IMR-90 (cell line): Measurements from ENCODE around the gene RPP40. TPM values are rescaled to one million over a fixed set of nuclear protein-coding genes. Genes with fewer than 3 reads are reported as not detected.

ENCODE experiments used
- ATAC-seq: fragments of 200-7000 bp; cut with Tn5 transposase; 2 replicates; pipeline ENCODE4 v1.9.1; 2020; ENCODE audit warnings: low read depth, mild to moderate bottlenecking, moderate library complexity
- BruUV-seq: library from RNA; stranded (reverse); fragments of 400-500 nt; replicated peaks from 2 replicates; lab custom pipeline; 2021; lab: Mats Ljungman, UMichigan
- CTCF ChIA-PET: fragments of 300-600 bp; formaldehyde crosslinking; extraction: SDS; loops from one replicate; lab custom pipeline; 2021; ENCODE audit warnings: antibody characterized with exemption; lab: Yijun Ruan, JAX
- POLR2A ChIA-PET: fragments of 300-600 bp; sonication (Branson Sonifier 250); formaldehyde crosslinking; loops from one replicate; lab custom pipeline; 2022; ENCODE audit warnings: antibody characterized with exemption; ENCODE audit not compliant: unreplicated experiment; lab: Charles Lee
- DNase-seq: peaks from one replicate; pipeline ENCODE4 v3.0.0; 2013
- H2AFZ ChIP-seq: replicated peaks from 2 replicates; pipeline ENCODE3; 2013; ENCODE audit warnings: low read length, mild to moderate bottlenecking; ENCODE audit not compliant: poor library complexity
- H2AK5ac ChIP-seq: 2 replicates; pipeline ENCODE4 v1.6.1; 2013; ENCODE audit warnings: low read depth, low read length, inconsistent platforms
- H2AK9ac ChIP-seq: replicated peaks from 2 replicates; pipeline ENCODE3; 2013; ENCODE audit warnings: mild to moderate bottlenecking, low read depth, low read length, moderate library complexity; ENCODE audit not compliant: poor library complexity
- H2BK120ac ChIP-seq: 2 replicates; pipeline ENCODE4 v1.6.1; 2013; ENCODE audit warnings: low read depth, low read length, inconsistent platforms
- H2BK15ac ChIP-seq: 3 replicates; pipeline ENCODE4 v1.6.1; 2013; ENCODE audit warnings: low read depth, low read length, inconsistent platforms
- H2BK20ac ChIP-seq: 2 replicates; pipeline ENCODE4 v1.6.1; 2013; ENCODE audit warnings: low read depth, mild to moderate bottlenecking, inconsistent platforms, low read length, moderate library complexity
- H2BK5ac ChIP-seq: 2 replicates; pipeline ENCODE4 v1.6.1; 2013; ENCODE audit warnings: mild to moderate bottlenecking, low read depth, low read length, inconsistent platforms; ENCODE audit not compliant: poor library complexity, severe bottlenecking
- H3K14ac ChIP-seq: replicated peaks from 2 replicates; pipeline ENCODE4 v1.6.1; 2013; ENCODE audit warnings: low read depth, low read length, inconsistent platforms
- H3K18ac ChIP-seq: 2 replicates; pipeline ENCODE4 v1.6.1; 2013; ENCODE audit warnings: low read depth, low read length, control low read depth
- H3K23ac ChIP-seq: 2 replicates; pipeline ENCODE4 v1.6.1; 2013; ENCODE audit warnings: low read depth, low read length, inconsistent platforms
- H3K27ac ChIP-seq: 2 replicates; pipeline ENCODE4 v1.5.1; 2013; ENCODE audit warnings: mild to moderate bottlenecking, control low read depth, low read length; ENCODE audit not compliant: insufficient read depth
- H3K27me3 ChIP-seq: 2 replicates; pipeline ENCODE4 v1.6.1; 2013; ENCODE audit warnings: low read length; ENCODE audit not compliant: control insufficient read depth, insufficient read depth
- H3K36me3 ChIP-seq: 2 replicates; pipeline ENCODE4 v1.6.1; 2013; ENCODE audit warnings: low read length, mixed read lengths; ENCODE audit not compliant: control insufficient read depth, insufficient read depth
- H3K4ac ChIP-seq: 2 replicates; pipeline ENCODE4 v1.6.1; 2013; ENCODE audit warnings: low read depth, low read length, inconsistent platforms
- H3K4me1 ChIP-seq: 2 replicates; pipeline ENCODE4 v1.6.1; 2013; ENCODE audit warnings: low read length, mixed read lengths; ENCODE audit not compliant: control insufficient read depth, insufficient read depth
- H3K4me2 ChIP-seq: 2 replicates; pipeline ENCODE4 v1.6.1; 2013; ENCODE audit warnings: low read depth, mild to moderate bottlenecking, control low read depth, low read length, moderate library complexity
- H3K4me3 ChIP-seq: 2 replicates; pipeline ENCODE4 v1.5.1; 2013; ENCODE audit warnings: low read depth, mild to moderate bottlenecking, control low read depth, low read length, moderate library complexity; ENCODE audit not compliant: insufficient read depth
- H3K56ac ChIP-seq: 2 replicates; pipeline ENCODE4 v1.6.1; 2013; ENCODE audit warnings: low read length, inconsistent platforms; ENCODE audit not compliant: insufficient read depth; ENCODE audit errors: extremely low read depth
- H3K79me1 ChIP-seq, 2 experiments: 2 replicates each; pipeline ENCODE4 v1.6.1; 2013; ENCODE audit warnings: low read length in 2 of 2, inconsistent platforms in 1 of 2, low read depth in 1 of 2
- H3K9ac ChIP-seq: 2 replicates; pipeline ENCODE4 v1.6.1; 2013; ENCODE audit warnings: low read depth, low read length, control low read depth
- H3K9me1 ChIP-seq: 2 replicates; pipeline ENCODE4 v1.6.1; 2013; ENCODE audit warnings: low read length, inconsistent platforms; ENCODE audit not compliant: insufficient read depth
- H3K9me3 ChIP-seq: 2 replicates; pipeline ENCODE4 v1.6.1; 2013; ENCODE audit warnings: low read length; ENCODE audit not compliant: control insufficient read depth, insufficient read depth
- H4K20me1 ChIP-seq: 2 replicates; pipeline ENCODE4 v1.6.1; 2013; ENCODE audit warnings: low read length, inconsistent platforms; ENCODE audit not compliant: insufficient read depth
- H4K5ac ChIP-seq: 2 replicates; pipeline ENCODE4 v1.6.1; 2013; ENCODE audit warnings: mild to moderate bottlenecking, low read depth, low read length, control low read depth
- H4K8ac ChIP-seq, 2 experiments: 2 replicates each; pipeline ENCODE4 v1.6.1; 2013; ENCODE audit warnings: low read depth in 2 of 2, low read length in 2 of 2, control low read depth in 1 of 2, inconsistent platforms in 1 of 2
- H4K91ac ChIP-seq: 2 replicates; pipeline ENCODE4 v1.6.1; 2013; ENCODE audit warnings: low read depth, low read length, inconsistent platforms; ENCODE audit not compliant: insufficient read depth
- BHLHE40 ChIP-seq: fragments of 150-350 bp; IDR thresholded peaks from 2 replicates; pipeline ENCODE4 v1.6.1; 2016; ENCODE audit warnings: mild to moderate bottlenecking, low read depth, low read length
- CEBPB ChIP-seq: IDR thresholded peaks from 2 replicates; pipeline ENCODE4 v1.6.1; 2012; ENCODE audit warnings: low read depth, low read length, improper control_type of control experiment
- CHD1 ChIP-seq: IDR thresholded peaks from 2 replicates; pipeline ENCODE4 v1.6.1; 2012; ENCODE audit warnings: low read depth, low read length, improper control_type of control experiment
- FOS ChIP-seq: fragments of 150-350 bp; IDR thresholded peaks from 2 replicates; pipeline ENCODE4 v1.6.1; 2016; ENCODE audit warnings: low read depth, low read length
- MAFK ChIP-seq: IDR thresholded peaks from 2 replicates; pipeline ENCODE4 v1.6.1; 2012; ENCODE audit warnings: low read depth, low read length, improper control_type of control experiment
- MAZ ChIP-seq: IDR thresholded peaks from 2 replicates; pipeline ENCODE4 v1.6.1; 2012; ENCODE audit warnings: low read depth, mild to moderate bottlenecking, low read length, improper control_type of control experiment, moderate library complexity, borderline replicate concordance
- MXI1 ChIP-seq: IDR thresholded peaks from 2 replicates; pipeline ENCODE4 v1.6.1; 2012; ENCODE audit warnings: low read depth, mild to moderate bottlenecking, low read length, moderate library complexity, borderline replicate concordance
- NFE2L2 ChIP-seq: fragments of 150-350 bp; IDR thresholded peaks from 2 replicates; pipeline ENCODE4 v1.6.1; 2016; ENCODE audit warnings: low read depth, mild to moderate bottlenecking, low read length
- POLR2A ChIP-seq: IDR thresholded peaks from 2 replicates; pipeline ENCODE4 v1.6.1; 2012; ENCODE audit warnings: mild to moderate bottlenecking, low read depth, low read length
- RAD21 ChIP-seq: IDR thresholded peaks from 2 replicates; pipeline ENCODE4 v1.6.1; 2012; ENCODE audit warnings: low read length, improper control_type of control experiment
- RCOR1 ChIP-seq: IDR thresholded peaks from 2 replicates; pipeline ENCODE4 v1.6.1; 2012; ENCODE audit warnings: mild to moderate bottlenecking, low read length, improper control_type of control experiment; ENCODE audit not compliant: insufficient replicate concordance
- RFX5 ChIP-seq: IDR thresholded peaks from 2 replicates; pipeline ENCODE4 v1.8.0; 2012; ENCODE audit warnings: low read depth, mild to moderate bottlenecking, low read length, moderate library complexity
- WGBS, 2 experiments: methylation state at CpG; one replicate each; pipeline versions ENCODE4 v1.1.5 to v1.1.7; 2013; ENCODE audit warnings: missing lambda C conversion rate in 2 of 2; ENCODE audit not compliant: insufficient read length in 1 of 2; ENCODE audit errors: extremely low coverage in 2 of 2; 5-methylcytosine and 5-hydroxymethylcytosine counted together
- dilution Hi-C: fragments of 300-500 bp; cut with HindIII; formaldehyde crosslinking; loops from one replicate; pipeline ENCODE4 v1.14.3; 2018; ENCODE audit warnings: low sequenced_read_pairs; ENCODE audit not compliant: unreplicated experiment
- in situ Hi-C: fragments of 300-500 bp; cut with MboI; formaldehyde crosslinking; loops from 3 replicates; pipeline ENCODE4 v1.14.3; 2019; ENCODE audit warnings: low sequenced_read_pairs, inconsistent platforms, mixed read lengths
- intact Hi-C: fragments of 100-400 bp; cut with micrococcal nuclease; formaldehyde crosslinking; loops from 2 replicates; pipeline ENCODE4 v1.10.0; 2022
- polyA plus RNA-seq, 3 experiments: library from polyadenylated mRNA; depleted of rRNA; stranded (reverse); fragments of >200 nt; gene quantifications; 2 replicates each; pipeline ENCODE4 v1.2.3, GENCODE V29; 2012; ENCODE audit warnings: low replicate concordance in 1 of 3
- total RNA-seq: library from RNA; depleted of rRNA; stranded (reverse); fragments of >200 nt; gene quantifications from 2 replicates; pipeline ENCODE4 v1.2.3, GENCODE V29; 2012
- TF ChIP-seq, protein P1 (sequence below): fragments of 150-350 bp; IDR thresholded peaks from 2 replicates; pipeline ENCODE4 v1.6.1; 2016; ENCODE audit warnings: low read depth, mild to moderate bottlenecking, low read length, moderate library complexity, borderline replicate concordance
- TF ChIP-seq, protein P2 (sequence below): conservative IDR thresholded peaks from 2 replicates; pipeline ENCODE4 v1.5.1; 2012; ENCODE audit warnings: mild to moderate bottlenecking, low read depth, low read length, improper control_type of control experiment

Gene RPP40
- total and polyA plus RNA-seq, 2 of the 4 experiments (the other 2 are of a cell fraction) = 8.1 to 22.2 TPM

DNA sequence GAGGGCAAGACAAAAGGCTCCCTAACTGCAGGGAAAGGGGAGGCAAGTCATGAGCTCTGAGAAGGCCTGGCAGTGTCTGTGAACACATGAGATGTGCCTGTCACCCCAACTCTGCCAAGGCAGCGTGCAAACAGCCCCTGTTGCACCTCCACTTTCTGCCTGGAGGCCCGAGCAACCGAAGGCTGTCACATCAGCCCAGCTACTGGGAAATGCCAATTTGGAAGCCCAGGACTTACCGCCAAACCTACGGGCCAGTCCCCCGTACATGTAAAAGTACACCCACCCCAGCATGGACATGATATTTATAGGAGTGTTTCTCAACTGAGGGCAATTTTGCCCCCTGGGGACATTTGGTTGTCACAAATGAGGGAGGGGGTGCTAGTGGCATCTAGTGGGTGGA lies 27.3 kb upstream of the RPP40 start:
- intact Hi-C loops = no loop called here
- Histone ChIP-seq H2BK120ac (no peak overlapping the region), H2BK5ac (no peak overlapping the region), H3K4ac (no peak overlapping the region), H3K27ac (no peak overlapping the region), H3K14ac (no peak overlapping the region), H3K23ac (no peak overlapping the region), H3K4me2 (no peak overlapping the region), H3K9me3 (no peaks in the 10 kb centered on the region), H2AK9ac (no peak overlapping the region), H2AK5ac (peak overlapping the region; percentile 20; the same call in 1 of the 2 replicates), H3K27me3 (no peaks in the 10 kb centered on the region), H3K56ac (no peak overlapping the region), H2AFZ (no peak overlapping the region), H2BK20ac (no peak overlapping the region), H3K4me1 (peaks cover 4% of the 10 kb centered on the region; the same call in 1 of the 2 replicates), H3K36me3 (no peaks in the 10 kb centered on the region), H2BK15ac (no peak overlapping the region), H4K20me1 (no peaks in the 10 kb centered on the region), H4K8ac (peak overlapping the region; percentile 5 to 58; a peak in 3 of 4 replicates), H3K18ac (no peak overlapping the region), H3K4me3 (no peak overlapping the region), H4K5ac (no peak overlapping the region), H3K9ac (no peak overlapping the region), H3K79me1 (no peaks in the 10 kb centered on the region), H3K9me1 (no peaks in the 10 kb centered on the region), H4K91ac (peak overlapping the region; percentile 10; the same call in 1 of the 2 replicates)
- in situ Hi-C loops = no loop called here
- ChIA-PET POLR2A (no interaction called here), CTCF (interaction anchor here (0.6 kb wide), 1 partner anchor 714 kb away, joined by 3 read pairs; no protein-coding TSS in a partner anchor)
- 100% methylated on average over 1 of the region's 6 CpGs; no CpG with 5 or more reads in 1 of the 2 experiments for WGBS, 2 experiments
- TF ChIP-seq MAZ = no peak
- no peak for TF ChIP-seq MXI1
- no peak for TF ChIP-seq FOS
- TF ChIP-seq POLR2A = no peak
- no peak for TF ChIP-seq MAFK
- TF ChIP-seq BHLHE40 = no peak
- TF ChIP-seq, protein P1, sequence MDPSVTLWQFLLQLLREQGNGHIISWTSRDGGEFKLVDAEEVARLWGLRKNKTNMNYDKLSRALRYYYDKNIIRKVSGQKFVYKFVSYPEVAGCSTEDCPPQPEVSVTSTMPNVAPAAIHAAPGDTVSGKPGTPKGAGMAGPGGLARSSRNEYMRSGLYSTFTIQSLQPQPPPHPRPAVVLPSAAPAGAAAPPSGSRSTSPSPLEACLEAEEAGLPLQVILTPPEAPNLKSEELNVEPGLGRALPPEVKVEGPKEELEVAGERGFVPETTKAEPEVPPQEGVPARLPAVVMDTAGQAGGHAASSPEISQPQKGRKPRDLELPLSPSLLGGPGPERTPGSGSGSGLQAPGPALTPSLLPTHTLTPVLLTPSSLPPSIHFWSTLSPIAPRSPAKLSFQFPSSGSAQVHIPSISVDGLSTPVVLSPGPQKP = no peak
- TF ChIP-seq, protein P2, sequence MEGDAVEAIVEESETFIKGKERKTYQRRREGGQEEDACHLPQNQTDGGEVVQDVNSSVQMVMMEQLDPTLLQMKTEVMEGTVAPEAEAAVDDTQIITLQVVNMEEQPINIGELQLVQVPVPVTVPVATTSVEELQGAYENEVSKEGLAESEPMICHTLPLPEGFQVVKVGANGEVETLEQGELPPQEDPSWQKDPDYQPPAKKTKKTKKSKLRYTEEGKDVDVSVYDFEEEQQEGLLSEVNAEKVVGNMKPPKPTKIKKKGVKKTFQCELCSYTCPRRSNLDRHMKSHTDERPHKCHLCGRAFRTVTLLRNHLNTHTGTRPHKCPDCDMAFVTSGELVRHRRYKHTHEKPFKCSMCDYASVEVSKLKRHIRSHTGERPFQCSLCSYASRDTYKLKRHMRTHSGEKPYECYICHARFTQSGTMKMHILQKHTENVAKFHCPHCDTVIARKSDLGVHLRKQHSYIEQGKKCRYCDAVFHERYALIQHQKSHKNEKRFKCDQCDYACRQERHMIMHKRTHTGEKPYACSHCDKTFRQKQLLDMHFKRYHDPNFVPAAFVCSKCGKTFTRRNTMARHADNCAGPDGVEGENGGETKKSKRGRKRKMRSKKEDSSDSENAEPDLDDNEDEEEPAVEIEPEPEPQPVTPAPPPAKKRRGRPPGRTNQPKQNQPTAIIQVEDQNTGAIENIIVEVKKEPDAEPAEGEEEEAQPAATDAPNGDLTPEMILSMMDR = no peak
- TF ChIP-seq RAD21 = no peak
- no peak for TF ChIP-seq RFX5
- no peak for TF ChIP-seq NFE2L2
- no peak for TF ChIP-seq CHD1
- TF ChIP-seq CEBPB = no peak
- TF ChIP-seq RCOR1 = no peak
- DNase-seq (no peak), ATAC-seq (no peak)
- dilution Hi-C loops = no loop called here
- no TSS peak for BruUV-seq
